Neural cell (in vitro differentiated cells): ENCODE measurements around the gene PLEKHA7.

Experiments used
- CTCF ChIP-seq: fragments of 450-650 bp; IDR thresholded peaks from 2 replicates; pipeline ENCODE4 v1.5.1; 2014; ENCODE audit warnings: antibody characterized with exemption, mild to moderate bottlenecking, moderate library complexity; ENCODE audit not compliant: poor library complexity, severe bottlenecking
- EP300 ChIP-seq: fragments of 450-650 bp; conservative IDR thresholded peaks from 2 replicates; pipeline ENCODE4 v1.6.1; 2014; ENCODE audit warnings: antibody characterized with exemption, mild to moderate bottlenecking, moderate library complexity; ENCODE audit not compliant: poor library complexity, severe bottlenecking
- EZH2 ChIP-seq: fragments of 200-600, 300-800 bp; shearing (Covaris generic), sonication (generic); IDR thresholded peaks from 2 replicates; pipeline ENCODE4 v1.6.1; 2014; ENCODE audit warnings: antibody characterized with exemption, low read length, borderline replicate concordance, mild to moderate bottlenecking; ENCODE audit not compliant: insufficient read depth, poor library complexity, severe bottlenecking
- MXI1 ChIP-seq: fragments of 450-650 bp; conservative IDR thresholded peaks from 2 replicates; pipeline ENCODE4 v1.6.1; 2014; ENCODE audit warnings: antibody characterized with exemption, mild to moderate bottlenecking; ENCODE audit not compliant: poor library complexity, severe bottlenecking
- POLR2AphosphoS5 ChIP-seq: IDR thresholded peaks from 2 replicates; pipeline ENCODE4 v1.6.1; 2012
- RAD21 ChIP-seq: fragments of 450-650 bp; conservative IDR thresholded peaks from 2 replicates; pipeline ENCODE4 v1.6.1; 2014; ENCODE audit warnings: antibody characterized with exemption, mild to moderate bottlenecking, moderate library complexity
- REST ChIP-seq: IDR thresholded peaks from 2 replicates; pipeline ENCODE4 v1.6.1; 2012; ENCODE audit warnings: borderline replicate concordance
- SMC3 ChIP-seq: fragments of 450-650 bp; conservative IDR thresholded peaks from 2 replicates; pipeline ENCODE4 v1.6.1; 2014; ENCODE audit warnings: antibody characterized with exemption, mild to moderate bottlenecking, moderate library complexity; ENCODE audit not compliant: poor library complexity
- TAF1 ChIP-seq: IDR thresholded peaks from 2 replicates; pipeline ENCODE4 v1.6.1; 2012; ENCODE audit warnings: low read depth

GRCh38 chr11:16840951-16841350 is 173.3 kb downstream of the PLEKHA7 start:
- TF ChIP-seq CTCF (no peak), POLR2AphosphoS5 (no peak), TAF1 (no peak), EZH2 (no peak), REST (no peak), EP300 (no peak), RAD21 (no peak), SMC3 (no peak), MXI1 (no peak)
